H1 (cell line): ENCODE results near the gene DARS1.

Experiments
- CTCF ChIP-seq, 3 experiments: IDR thresholded peaks; 1 replicate in 2 of 3; 2 replicates in 1 of 3; pipeline versions ENCODE4 v1.5.1 to v1.6.1; 2011; ENCODE audit warnings: low read length in 3 of 3, mild to moderate bottlenecking in 3 of 3, inconsistent platforms in 2 of 3, low read depth in 1 of 3, moderate library complexity in 1 of 3; ENCODE audit not compliant: insufficient read depth in 1 of 3; ENCODE audit errors: control extremely low read depth in 1 of 3
- EP300 ChIP-seq, 2 experiments: IDR thresholded peaks; 1 replicate in 1 of 2; 2 replicates in 1 of 2; pipeline ENCODE4 v1.6.1; 2011 to 2012; ENCODE audit warnings: low read depth in 2 of 2, low read length in 2 of 2, mild to moderate bottlenecking in 2 of 2, borderline replicate concordance in 1 of 2, inconsistent platforms in 1 of 2, moderate library complexity in 1 of 2
- EZH2 ChIP-seq: fragments of 200-600 bp; sonication (generic); IDR thresholded peaks from 2 replicates; pipeline ENCODE4 v1.7.1; 2012; ENCODE audit warnings: low read depth, mild to moderate bottlenecking, moderate library complexity, low read length, inconsistent platforms; ENCODE audit not compliant: severe bottlenecking
- HDAC2 ChIP-seq, 2 experiments: fragments of 300-600 bp in 1 of 2; sonication (generic) in 1 of 2; IDR thresholded peaks; 2 replicates each; pipeline ENCODE4 v1.6.1; 2011 to 2012; ENCODE audit warnings: low read depth in 2 of 2, low read length in 2 of 2, mild to moderate bottlenecking in 2 of 2, moderate library complexity in 2 of 2, borderline replicate concordance in 1 of 2, inconsistent platforms in 1 of 2
- POLR2AphosphoS5 ChIP-seq: IDR thresholded peaks from 2 replicates; pipeline ENCODE4 v1.6.1; 2011; ENCODE audit warnings: low read depth, low read length
- RXRA ChIP-seq: IDR thresholded peaks from 2 replicates; pipeline ENCODE4 v1.6.1; 2011; ENCODE audit warnings: low read depth, mild to moderate bottlenecking, low read length, moderate library complexity; ENCODE audit not compliant: insufficient read depth

GRCh38 chr2:135944625-135945024 is 40.8 kb downstream of the DARS1 start:
- TF ChIP-seq HDAC2 (IDR thresholded peaks at IDR 0.05; ENCODE audit: borderline replicate concordance in 1 of 2, low read depth in 2 of 2, low read length in 2 of 2), result no peak
- TF ChIP-seq EZH2, result no peak
- TF ChIP-seq POLR2AphosphoS5, result no peak
- TF ChIP-seq EP300 (IDR thresholded peaks at IDR 0.05; ENCODE audit: borderline replicate concordance in 1 of 2, low read depth in 2 of 2, low read length in 2 of 2), result no peak
- no peak for TF ChIP-seq CTCF (IDR thresholded peaks at IDR 0.05; ENCODE audit: control extremely low read depth in 1 of 3, insufficient read depth in 1 of 3, low read depth in 1 of 3, low read length in 3 of 3)
- no peak for TF ChIP-seq RXRA
